Keratinocyte (primary cell): Measurements from ENCODE around the gene ARHGAP10. TPM values are rescaled to one million over a fixed set of nuclear protein-coding genes. Genes with fewer than 3 reads are reported as not detected.

ENCODE experiments used
- DNase-seq: peaks from one replicate; pipeline ENCODE4 v3.0.0-alpha.2; 2011; ENCODE audit warnings: low read depth, missing footprints, low spot score
- FAIRE-seq: peaks from 2 replicates; lab custom pipeline; 2011; peaks lifted over from hg19 to GRCh38; lab: Jason Lieb, UNC
- H2AFZ ChIP-seq: 2 replicates; pipeline ENCODE4 v1.6.0; 2012; ENCODE audit warnings: low read length, control low read depth, inconsistent platforms; ENCODE audit not compliant: control insufficient read depth
- H3K27ac ChIP-seq: 2 replicates; pipeline ENCODE4 v1.5.1; 2011; ENCODE audit warnings: low read length; ENCODE audit not compliant: control insufficient read depth, insufficient read depth
- H3K27me3 ChIP-seq: 3 replicates; pipeline ENCODE4 v1.6.0; 2011; ENCODE audit warnings: low read length; ENCODE audit not compliant: control insufficient read depth, insufficient read depth; ENCODE audit errors: extremely low read depth
- H3K36me3 ChIP-seq, 2 experiments: 2 replicates in 1 of 2; 3 replicates in 1 of 2; pipeline ENCODE4 v1.5.1; 2011; ENCODE audit warnings: low read length in 2 of 2, mild to moderate bottlenecking in 1 of 2; ENCODE audit not compliant: control insufficient read depth in 2 of 2, insufficient read depth in 2 of 2; ENCODE audit errors: extremely low read depth in 1 of 2
- H3K4me1 ChIP-seq: 3 replicates; pipeline ENCODE4 v1.5.1; 2011; ENCODE audit warnings: low read length; ENCODE audit not compliant: control insufficient read depth, insufficient read depth; ENCODE audit errors: extremely low read depth
- H3K4me2 ChIP-seq: 3 replicates; pipeline ENCODE4 v1.6.0; 2011; ENCODE audit warnings: low read depth, low read length; ENCODE audit not compliant: control insufficient read depth, insufficient read depth; ENCODE audit errors: extremely low read depth
- H3K4me3 ChIP-seq, 3 experiments: fragments of 200-600 bp in 1 of 3; sonication (generic) in 1 of 3; 2 replicates in 2 of 3; 3 replicates in 1 of 3; pipeline ENCODE4 v1.5.1; 2011 to 2016; ENCODE audit warnings: low read length in 3 of 3, mild to moderate bottlenecking in 3 of 3, control low read depth in 2 of 3, inconsistent platforms in 1 of 3, low read depth in 1 of 3, mixed read lengths in 1 of 3, mixed run types in 1 of 3, moderate library complexity in 1 of 3; ENCODE audit not compliant: control insufficient read depth in 2 of 3, insufficient read depth in 2 of 3; ENCODE audit errors: extremely low read depth in 1 of 3
- H3K79me2 ChIP-seq: 2 replicates; pipeline ENCODE4 v1.6.0; 2012; ENCODE audit warnings: low read length; ENCODE audit not compliant: control insufficient read depth, insufficient read depth
- H3K9ac ChIP-seq: 3 replicates; pipeline ENCODE4 v1.6.0; 2011; ENCODE audit warnings: low read length; ENCODE audit not compliant: control insufficient read depth, insufficient read depth; ENCODE audit errors: extremely low read depth
- H3K9me1 ChIP-seq: 3 replicates; pipeline ENCODE4 v1.6.0; 2011; ENCODE audit warnings: low read length; ENCODE audit not compliant: control insufficient read depth, insufficient read depth; ENCODE audit errors: extremely low read depth
- H3K9me3 ChIP-seq: 2 replicates; pipeline ENCODE4 v1.5.1; 2012; ENCODE audit warnings: low read depth, low read length; ENCODE audit not compliant: control insufficient read depth
- H4K20me1 ChIP-seq: 3 replicates; pipeline ENCODE4 v1.6.0; 2011; ENCODE audit warnings: low read length; ENCODE audit not compliant: control insufficient read depth, insufficient read depth; ENCODE audit errors: extremely low read depth
- CTCF ChIP-seq, 3 experiments: IDR thresholded peaks in 1 of 3; conservative IDR thresholded peaks in 1 of 3; optimal IDR thresholded peaks in 1 of 3; 2 replicates in 2 of 3; 3 replicates in 1 of 3; pipeline versions ENCODE3 to v1.5.1; 2011; ENCODE audit warnings: low read length in 3 of 3, mild to moderate bottlenecking in 3 of 3, moderate library complexity in 2 of 3, control low read depth in 1 of 3, inconsistent platforms in 1 of 3; ENCODE audit not compliant: insufficient read depth in 2 of 3; ENCODE audit errors: extremely low read depth in 1 of 3
- EZH2 ChIP-seq: IDR thresholded peaks from one replicate; pipeline ENCODE4 v1.6.1; 2012; ENCODE audit warnings: inconsistent platforms, mild to moderate bottlenecking, low read length, moderate library complexity
- dilution Hi-C: fragments of 300-500 bp; cut with MboI; formaldehyde crosslinking; loops from one replicate; pipeline ENCODE4 v1.7.0; 2020; ENCODE audit warnings: low sequenced_read_pairs; ENCODE audit not compliant: extremely low pct_ligation_motif_present
- polyA plus RNA-seq, 5 experiments: library from polyadenylated mRNA; depleted of rRNA in 3 of 5; stranded (reverse) in 3 of 5; stranded (forward) in 1 of 5; unstranded in 1 of 5; fragments of >200 nt; gene quantifications; 1 replicate in 1 of 5; 2 replicates in 3 of 5; 3 replicates in 1 of 5; pipeline versions ENCODE4 v1.2.1 to v1.2.3, GENCODE V29; 2011 to 2012; ENCODE audit warnings: missing spikeins in 2 of 5, low read depth in 1 of 5, low replicate concordance in 1 of 5

The ARHGAP10 gene
- polyA plus RNA-seq, 1 donor (not counting 4 experiments of a cell fraction or from before 2014, with no cell fraction given) = 18.7 TPM

- H2AFZ ChIP-seq = no peak overlapping the region
- no peaks in the 10 kb centered on the region for H3K36me3 ChIP-seq
- no peak overlapping the region for H3K4me2 ChIP-seq
- H3K9me1 ChIP-seq = no peaks in the 10 kb centered on the region
- H3K4me3 ChIP-seq = no peak overlapping the region
- H4K20me1 ChIP-seq = no peaks in the 10 kb centered on the region
- no peak overlapping the region for H3K9ac ChIP-seq
- H3K27me3 ChIP-seq = no peaks in the 10 kb centered on the region
- dilution Hi-C loops = no loop called here
- FAIRE-seq = no peak
- no peak for DNase-seq
- H3K79me2 ChIP-seq = peaks cover 12% of the 10 kb centered on the region
- peaks cover 2% of the 10 kb centered on the region for H3K4me1 ChIP-seq
- H3K27ac ChIP-seq = no peak overlapping the region
- no peak for TF ChIP-seq EZH2
- no peak for TF ChIP-seq CTCF (optimal IDR thresholded peaks at IDR 0.05 in 1 of 3, IDR thresholded peaks at IDR 0.05 in 1 of 3, conservative IDR thresholded peaks at IDR 0.05 in 1 of 3; ENCODE audit: extremely low read depth in 1 of 3, insufficient read depth in 2 of 3, low read length in 3 of 3)
- H3K9me3 ChIP-seq = no peaks in the 10 kb centered on the region
These were observed 249.4 kb downstream of the ARHGAP10 start for GRCh38 chr4:147981305-147981704.

- Histone ChIP-seq H2AFZ (no peak overlapping the region), H3K4me2 (no peak overlapping the region), H4K20me1 (no peaks in the 10 kb centered on the region), H3K27me3 (no peaks in the 10 kb centered on the region), H3K36me3 (no peaks in the 10 kb centered on the region), H3K4me3 (no peak overlapping the region), H3K27ac (no peak overlapping the region), H3K79me2 (peaks cover 9% of the 10 kb centered on the region), H3K9me1 (no peaks in the 10 kb centered on the region), H3K4me1 (no peaks in the 10 kb centered on the region), H3K9ac (no peak overlapping the region), H3K9me3 (no peaks in the 10 kb centered on the region)
- no peak for DNase-seq
- dilution Hi-C loops = no loop called here
- FAIRE-seq = peak; percentile 39
- TF ChIP-seq CTCF (optimal IDR thresholded peaks at IDR 0.05 in 1 of 3, IDR thresholded peaks at IDR 0.05 in 1 of 3, conservative IDR thresholded peaks at IDR 0.05 in 1 of 3; ENCODE audit: extremely low read depth in 1 of 3, insufficient read depth in 2 of 3, low read length in 3 of 3) (peak; percentile 70 to 83 (median 72)), EZH2 (no peak)
These were observed 252.3 kb downstream of the ARHGAP10 start for GRCh38 chr4:147984065-147984777.
